Mucosa of rectum (tissue), 2 donors: ENCODE measurements around the gene TRPV6.

Experiments used
- H3K27ac ChIP-seq, 2 donors: one replicate each; pipeline ENCODE4 v1.7.0; 2013; ENCODE audit warnings: inconsistent platforms in 2 of 2, low read depth in 2 of 2, low read length in 2 of 2
- H3K27me3 ChIP-seq, 2 donors: one replicate each; pipeline ENCODE4 v1.7.0; 2013; ENCODE audit warnings: low read length in 2 of 2; ENCODE audit not compliant: control insufficient read depth in 2 of 2, insufficient read depth in 2 of 2
- H3K36me3 ChIP-seq, 2 donors: one replicate each; pipeline ENCODE4 v1.7.0; 2013; ENCODE audit warnings: low read length in 2 of 2; ENCODE audit not compliant: control insufficient read depth in 2 of 2, insufficient read depth in 2 of 2
- H3K4me1 ChIP-seq, 2 donors: one replicate each; pipeline ENCODE4 v1.7.0; 2013; ENCODE audit warnings: low read length in 2 of 2, mild to moderate bottlenecking in 1 of 2; ENCODE audit not compliant: control insufficient read depth in 2 of 2, insufficient read depth in 2 of 2
- H3K4me3 ChIP-seq, 2 donors: one replicate each; pipeline ENCODE4 v1.7.0; 2013; ENCODE audit warnings: low read length in 2 of 2
- H3K9ac ChIP-seq, 2 donors: one replicate each; pipeline ENCODE4 v1.7.0; 2013; ENCODE audit warnings: low read length in 2 of 2, low read depth in 1 of 2, mild to moderate bottlenecking in 1 of 2
- H3K9me3 ChIP-seq, 2 donors: one replicate each; pipeline ENCODE4 v1.7.0; 2013; ENCODE audit warnings: low read length in 2 of 2; ENCODE audit not compliant: control insufficient read depth in 2 of 2
- donor health status: healthy.
- donor health status: Normal muscosa, but diverticular disease.

TRPV6 gene

DNA sequence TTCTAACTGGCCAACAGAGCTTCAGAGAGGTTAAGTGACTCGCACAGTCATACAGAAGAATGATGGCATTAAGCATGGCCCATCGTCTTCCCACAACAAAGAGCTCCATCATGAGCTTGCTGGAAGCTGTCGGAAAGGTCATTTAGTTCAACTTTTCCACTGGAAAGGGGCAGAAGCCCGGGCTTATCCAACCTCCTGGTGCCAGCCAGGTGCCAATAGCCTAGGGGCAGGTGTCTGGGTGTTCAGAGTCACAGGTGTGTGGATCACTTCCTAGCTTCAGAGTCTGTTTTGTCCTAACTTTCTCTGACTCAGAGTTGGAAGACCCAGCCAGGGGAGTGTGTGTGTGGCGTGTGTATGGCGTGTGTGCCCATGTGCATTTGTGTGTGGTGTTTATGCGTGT, 1.3 kb upstream of the TRPV6 start:
- no peaks in the 10 kb centered on the region for H3K36me3 ChIP-seq
- H3K27me3 ChIP-seq: peaks cover 0 to 5% of the 10 kb centered on the region in 2 donors
- no peak overlapping the region for H3K4me3 ChIP-seq
- H3K9me3 ChIP-seq: no peaks in the 10 kb centered on the region
- no peak overlapping the region for H3K9ac ChIP-seq
- no peak overlapping the region for H3K27ac ChIP-seq
- H3K4me1 ChIP-seq: no peaks in the 10 kb centered on the region

DNA sequence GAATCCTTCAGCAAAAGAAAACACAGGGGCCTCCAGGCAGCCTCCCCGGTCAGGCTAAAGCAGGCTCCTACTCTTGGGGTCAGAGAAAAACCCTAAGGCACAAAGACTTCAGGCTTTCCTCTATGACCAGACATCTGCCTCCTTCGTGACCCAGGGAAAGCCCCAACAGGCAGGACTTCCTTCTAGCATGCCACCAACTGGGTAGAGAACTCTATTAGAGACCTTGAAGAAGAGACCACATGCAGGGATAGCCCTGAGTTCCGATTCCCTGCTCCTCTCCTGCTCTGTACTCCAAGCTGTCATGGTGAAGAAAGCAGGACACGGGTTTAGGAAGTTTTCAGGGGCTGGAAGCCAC, 1.3 kb downstream of the TRPV6 start:
- H3K4me1 ChIP-seq: no peaks in the 10 kb centered on the region
- H3K27me3 ChIP-seq: peaks cover 0 to 5% of the 10 kb centered on the region in 2 donors
- no peak overlapping the region for H3K4me3 ChIP-seq
- H3K27ac ChIP-seq: no peak overlapping the region
- H3K36me3 ChIP-seq: no peaks in the 10 kb centered on the region
- H3K9ac ChIP-seq: no peak overlapping the region
- no peaks in the 10 kb centered on the region for H3K9me3 ChIP-seq

DNA sequence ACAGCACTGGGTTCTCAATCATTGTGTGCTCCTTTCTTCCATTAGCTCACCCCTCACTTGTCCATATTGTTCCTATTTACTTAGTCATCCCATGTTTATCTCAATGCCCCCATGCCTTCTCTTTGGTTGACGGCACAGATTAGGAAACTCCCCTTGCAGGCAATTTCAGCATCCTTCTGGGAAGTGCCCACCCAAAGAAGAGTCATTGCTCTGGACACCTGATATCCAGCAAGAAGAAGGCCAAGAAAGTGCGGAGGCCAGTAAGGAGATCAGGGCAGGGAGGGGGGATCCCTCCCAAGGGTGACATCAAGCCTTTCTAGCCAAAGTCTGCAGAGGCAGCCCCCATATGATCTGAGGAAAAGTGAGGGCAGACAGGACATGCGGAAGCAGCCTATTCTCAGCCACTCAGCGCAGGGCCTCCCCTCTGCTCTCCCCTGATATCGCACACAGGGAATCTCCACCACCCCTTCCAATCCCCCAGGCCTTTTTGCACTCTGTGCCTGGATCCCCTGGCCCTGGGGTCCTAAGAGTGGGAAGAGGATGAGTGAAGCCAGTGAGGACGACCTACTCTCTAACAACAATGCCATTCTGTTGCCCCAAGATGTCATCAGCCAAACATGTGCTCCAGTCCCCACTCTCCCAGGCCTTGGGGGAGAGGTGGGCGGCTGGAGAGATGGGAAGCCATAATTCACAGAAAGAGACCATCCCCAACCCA, 1.8 kb downstream of the TRPV6 start:
- Histone ChIP-seq H3K27ac (no peak overlapping the region), H3K9me3 (no peaks in the 10 kb centered on the region), H3K36me3 (no peaks in the 10 kb centered on the region), H3K4me1 (no peaks in the 10 kb centered on the region), H3K4me3 (no peak overlapping the region), H3K9ac (no peak overlapping the region), H3K27me3 (peaks cover 0 to 5% of the 10 kb centered on the region in 2 donors)

DNA sequence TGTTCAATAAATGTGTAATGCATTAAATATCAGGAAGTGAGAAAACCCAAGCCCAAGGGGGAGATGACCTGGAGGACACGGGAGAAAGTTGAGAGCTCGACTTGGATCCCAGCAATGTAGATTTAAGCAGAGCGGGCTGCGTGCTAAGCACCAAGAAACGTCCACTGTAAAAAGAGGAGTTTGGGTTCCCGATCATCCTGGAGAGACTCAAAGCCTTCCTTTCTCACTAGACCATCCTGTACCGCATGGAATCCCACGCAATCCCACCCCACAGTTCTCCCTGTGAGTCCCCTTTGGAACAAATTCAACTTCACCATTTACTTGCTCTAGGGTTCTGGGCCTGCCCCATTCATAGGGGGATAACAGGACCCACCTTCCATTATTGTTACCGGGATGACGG, 2.4 kb downstream of the TRPV6 start:
- Histone ChIP-seq H3K36me3 (no peaks in the 10 kb centered on the region), H3K4me3 (no peak overlapping the region), H3K9me3 (no peaks in the 10 kb centered on the region), H3K27ac (no peak overlapping the region), H3K27me3 (peaks cover 0 to 5% of the 10 kb centered on the region in 2 donors), H3K4me1 (no peaks in the 10 kb centered on the region), H3K9ac (no peak overlapping the region)

DNA sequence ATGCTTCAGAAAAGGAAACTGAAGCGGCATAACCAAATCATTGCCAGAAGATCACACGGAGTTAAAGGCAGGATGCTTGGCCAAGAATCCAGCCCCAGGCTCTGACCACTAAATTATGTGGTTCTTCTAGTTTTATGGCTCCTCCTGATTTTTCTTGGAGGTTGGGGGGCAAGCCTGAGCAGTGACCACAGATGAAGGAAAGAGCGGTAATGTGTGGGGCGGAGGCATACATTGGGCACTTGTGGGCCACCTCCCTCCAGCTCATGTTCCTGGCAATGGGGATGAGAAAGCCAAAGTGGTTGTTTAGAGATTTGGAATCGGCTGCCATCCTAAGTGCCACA, 3.2 kb downstream of the TRPV6 start:
- no peaks in the 10 kb centered on the region for H3K9me3 ChIP-seq
- no peak overlapping the region for H3K9ac ChIP-seq
- no peaks in the 10 kb centered on the region for H3K4me1 ChIP-seq
- H3K27ac ChIP-seq: no peak overlapping the region
- H3K4me3 ChIP-seq: no peak overlapping the region
- no peaks in the 10 kb centered on the region for H3K36me3 ChIP-seq
- peaks cover 0 to 5% of the 10 kb centered on the region in 2 donors for H3K27me3 ChIP-seq

DNA sequence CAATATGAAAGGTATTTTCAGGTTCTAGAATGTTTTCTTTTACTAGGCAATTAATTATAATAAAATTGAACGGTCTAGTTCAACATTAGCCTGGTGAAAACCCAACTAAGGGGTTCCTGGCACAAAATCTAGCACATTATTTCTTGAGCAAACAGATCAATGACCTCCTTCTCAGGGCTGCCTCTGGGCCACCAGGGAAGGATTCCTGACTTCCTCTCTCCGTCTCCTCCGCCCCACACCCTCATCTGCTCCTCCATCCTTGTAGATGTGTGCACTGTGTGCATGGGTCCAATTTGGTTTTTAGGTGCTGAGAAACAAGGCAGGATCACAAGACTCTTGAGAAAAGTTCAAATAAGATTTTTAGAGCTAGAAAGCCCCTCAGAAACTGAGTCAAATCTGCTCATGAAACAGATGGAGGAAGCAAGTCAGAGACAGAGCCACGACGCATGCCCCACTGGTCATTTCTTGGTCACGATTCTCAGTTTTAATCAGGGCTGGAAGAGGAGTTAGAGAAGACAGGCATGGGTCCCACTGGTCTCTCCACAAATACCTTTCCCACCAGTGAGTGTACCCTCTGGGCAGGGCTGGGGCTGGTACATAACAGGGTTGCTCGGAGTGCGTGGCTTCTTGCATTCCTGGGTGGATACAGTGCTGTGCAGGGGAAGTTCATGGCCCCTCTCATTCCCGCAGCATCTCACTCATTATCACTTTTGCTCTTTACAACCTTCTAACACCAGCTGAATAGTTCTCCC, 3.8 kb downstream of the TRPV6 start:
- Histone ChIP-seq H3K9ac (no peak overlapping the region), H3K4me1 (no peaks in the 10 kb centered on the region), H3K9me3 (no peaks in the 10 kb centered on the region), H3K36me3 (no peaks in the 10 kb centered on the region), H3K27ac (no peak overlapping the region), H3K4me3 (no peak overlapping the region), H3K27me3 (peaks cover 0 to 5% of the 10 kb centered on the region in 2 donors)

DNA sequence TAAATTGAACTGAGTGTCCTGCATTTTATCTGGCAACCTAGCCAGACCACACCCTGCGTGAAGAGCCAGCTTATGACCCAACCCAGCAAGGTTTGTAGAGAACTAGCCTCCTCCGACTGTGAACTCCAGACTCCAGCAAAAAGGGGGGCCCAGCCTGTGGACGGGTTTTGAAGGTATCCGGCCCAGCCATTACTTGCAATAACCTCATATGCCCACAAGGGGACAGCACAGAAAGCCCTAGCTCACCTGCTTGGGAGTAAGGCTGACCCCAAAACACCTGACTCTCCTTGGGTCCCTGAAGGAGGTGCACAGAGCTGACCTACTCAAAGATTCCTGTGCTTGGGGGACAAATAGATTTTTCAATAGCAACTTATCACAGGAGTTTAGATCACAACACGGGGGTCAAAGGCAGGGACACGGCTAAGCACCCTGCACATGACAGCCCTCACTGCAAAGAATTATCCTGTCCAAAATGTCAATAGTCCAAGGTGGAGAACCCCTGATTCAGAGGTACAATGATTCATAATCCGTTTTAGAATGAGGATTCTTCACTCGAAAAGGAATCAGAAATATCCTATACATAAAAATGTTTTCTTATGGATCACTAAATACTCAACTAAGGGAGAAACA, 4.6 kb downstream of the TRPV6 start:
- H3K9ac ChIP-seq: no peak overlapping the region
- no peak overlapping the region for H3K4me3 ChIP-seq
- H3K27me3 ChIP-seq: peaks cover 0 to 5% of the 10 kb centered on the region in 2 donors
- no peaks in the 10 kb centered on the region for H3K4me1 ChIP-seq
- H3K36me3 ChIP-seq: no peaks in the 10 kb centered on the region
- H3K27ac ChIP-seq: no peak overlapping the region
- H3K9me3 ChIP-seq: no peaks in the 10 kb centered on the region

DNA sequence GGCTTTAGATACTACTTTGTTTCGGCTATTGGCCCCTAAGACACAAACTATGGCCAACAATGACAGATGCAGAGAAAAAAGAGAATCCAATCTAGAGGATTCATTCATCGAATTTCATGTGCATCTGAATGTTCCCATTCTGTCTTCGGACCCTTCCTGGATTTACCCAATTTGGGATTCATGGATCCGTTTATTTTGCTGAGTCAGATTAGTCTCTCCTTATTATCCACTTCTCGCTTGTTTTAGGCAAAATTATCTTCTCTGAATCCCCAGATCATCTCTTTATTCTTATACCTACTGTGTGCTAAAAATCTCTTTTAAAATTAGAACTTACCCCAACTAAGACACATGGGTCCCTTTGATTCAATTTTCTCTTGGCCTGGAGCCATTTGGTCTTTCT, 6.5 kb downstream of the TRPV6 start:
- peaks cover 0 to 5% of the 10 kb centered on the region in 2 donors for H3K27me3 ChIP-seq
- H3K36me3 ChIP-seq: no peaks in the 10 kb centered on the region
- H3K9ac ChIP-seq: no peak overlapping the region
- no peak overlapping the region for H3K4me3 ChIP-seq
- no peak overlapping the region for H3K27ac ChIP-seq
- H3K4me1 ChIP-seq: no peaks in the 10 kb centered on the region
- H3K9me3 ChIP-seq: no peaks in the 10 kb centered on the region

DNA sequence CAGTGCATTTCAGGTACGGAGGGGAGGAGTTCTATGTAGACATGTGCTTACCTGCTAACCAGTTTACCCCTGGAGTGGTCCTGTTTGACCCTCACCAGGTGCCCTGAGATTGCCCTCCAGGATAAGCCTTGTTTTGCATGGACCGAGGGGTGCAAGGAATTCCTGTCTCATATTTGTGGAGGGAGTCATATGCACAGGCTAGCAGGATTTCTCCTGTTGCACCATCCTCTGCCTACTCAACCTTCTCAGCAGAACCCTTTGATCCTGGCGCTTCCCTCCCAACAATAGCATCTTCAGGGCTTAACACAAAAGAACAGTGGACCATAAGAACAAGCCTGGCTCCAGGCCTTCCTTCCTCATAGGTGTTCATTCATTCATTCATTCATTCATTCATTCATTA, 7.2 kb downstream of the TRPV6 start:
- Histone ChIP-seq H3K9me3 (no peaks in the 10 kb centered on the region), H3K4me3 (no peak overlapping the region), H3K27ac (no peak overlapping the region), H3K36me3 (no peaks in the 10 kb centered on the region), H3K9ac (no peak overlapping the region), H3K4me1 (no peaks in the 10 kb centered on the region), H3K27me3 (peaks cover 0 to under 1% of the 10 kb centered on the region in 2 donors)
